ENCODE measurements around the gene EYS.

DNA sequence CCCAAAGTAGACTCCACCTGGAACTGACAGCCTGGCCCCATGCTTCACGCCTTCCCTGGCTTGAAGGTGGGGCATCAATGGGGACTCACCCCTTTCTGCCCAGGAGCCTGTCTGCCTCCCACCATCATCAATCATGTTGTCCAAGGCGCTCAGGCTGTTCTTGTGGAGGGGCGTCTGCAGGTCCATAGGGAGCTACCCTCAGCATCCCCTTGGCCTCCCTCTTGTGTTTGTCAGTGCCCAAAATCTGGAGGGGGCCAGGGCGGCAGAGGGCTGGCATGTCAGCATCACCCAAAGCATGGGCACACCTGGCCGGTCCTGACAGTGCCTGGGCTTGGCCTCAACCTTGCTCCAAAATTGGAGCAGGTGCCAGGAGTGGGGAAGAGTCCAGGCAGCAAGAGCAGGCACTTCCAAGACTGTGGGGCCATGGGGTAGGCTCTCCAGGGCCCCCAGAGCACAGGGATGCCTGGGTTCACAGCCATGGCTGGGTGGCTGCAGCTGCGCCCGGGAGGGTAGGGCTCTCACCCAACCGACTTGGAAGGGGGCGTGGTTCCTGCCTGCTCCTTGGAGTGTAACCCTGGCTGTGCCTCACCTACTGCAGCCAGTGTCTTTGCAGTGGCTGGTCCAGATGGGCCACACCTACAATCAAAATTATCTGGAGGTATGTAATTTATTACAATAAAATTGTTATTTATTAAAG lies 903.4 kb downstream of the EYS start:
- TF ChIP-seq, protein P1, sequence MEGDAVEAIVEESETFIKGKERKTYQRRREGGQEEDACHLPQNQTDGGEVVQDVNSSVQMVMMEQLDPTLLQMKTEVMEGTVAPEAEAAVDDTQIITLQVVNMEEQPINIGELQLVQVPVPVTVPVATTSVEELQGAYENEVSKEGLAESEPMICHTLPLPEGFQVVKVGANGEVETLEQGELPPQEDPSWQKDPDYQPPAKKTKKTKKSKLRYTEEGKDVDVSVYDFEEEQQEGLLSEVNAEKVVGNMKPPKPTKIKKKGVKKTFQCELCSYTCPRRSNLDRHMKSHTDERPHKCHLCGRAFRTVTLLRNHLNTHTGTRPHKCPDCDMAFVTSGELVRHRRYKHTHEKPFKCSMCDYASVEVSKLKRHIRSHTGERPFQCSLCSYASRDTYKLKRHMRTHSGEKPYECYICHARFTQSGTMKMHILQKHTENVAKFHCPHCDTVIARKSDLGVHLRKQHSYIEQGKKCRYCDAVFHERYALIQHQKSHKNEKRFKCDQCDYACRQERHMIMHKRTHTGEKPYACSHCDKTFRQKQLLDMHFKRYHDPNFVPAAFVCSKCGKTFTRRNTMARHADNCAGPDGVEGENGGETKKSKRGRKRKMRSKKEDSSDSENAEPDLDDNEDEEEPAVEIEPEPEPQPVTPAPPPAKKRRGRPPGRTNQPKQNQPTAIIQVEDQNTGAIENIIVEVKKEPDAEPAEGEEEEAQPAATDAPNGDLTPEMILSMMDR (IDR thresholded peaks at IDR 0.05) = no peak
- TF ChIP-seq POLR2A (IDR thresholded peaks at IDR 0.05) = no peak

All from stomach (tissue), 4 donors.